GM10266 (cell line): ENCODE data around the gene DNAJB8.

Source experiments
- DNase-seq: peaks from one replicate; pipeline ENCODE4 v3.0.0; 2012; ENCODE audit errors: extremely low spot score
- CTCF ChIP-seq: IDR thresholded peaks from 2 replicates; pipeline ENCODE4 v1.5.1; 2012; ENCODE audit warnings: mild to moderate bottlenecking, low read depth; ENCODE audit not compliant: control insufficient read depth, insufficient read depth; ENCODE audit errors: missing control alignments

The DNAJB8 gene

GRCh38 chr3:128430301-128430700 lies 36.4 kb downstream of the DNAJB8 start:
- no peak for DNase-seq
- no peak for TF ChIP-seq CTCF

- DNase-seq, result no peak
- TF ChIP-seq CTCF, result no peak
Observed at GRCh38 chr3:128429751-128430150, 36.9 kb downstream of the DNAJB8 start.

- no peak for DNase-seq
- TF ChIP-seq CTCF, result no peak
Observed at GRCh38 chr3:128429275-128429674, 37.4 kb downstream of the DNAJB8 start.

GRCh38 chr3:128427872-128428822 lies 38.5 kb downstream of the DNAJB8 start:
- no peak for DNase-seq
- TF ChIP-seq CTCF, result no peak

- DNase-seq, result no peak
- TF ChIP-seq CTCF, result no peak
Observed at GRCh38 chr3:128427175-128427857, 39.4 kb downstream of the DNAJB8 start.

- peak; percentile 99 for TF ChIP-seq CTCF
- DNase-seq, result peak; percentile 95
Observed at GRCh38 chr3:128426128-128426921, 40.4 kb downstream of the DNAJB8 start.
